Tongue (tissue), 2 donors: Measurements from ENCODE around the gene DZIP1. TPM values are rescaled to one million over a fixed set of nuclear protein-coding genes. Genes with fewer than 3 reads are reported as not detected.

Experiments
- DNase-seq: peaks from one replicate; pipeline ENCODE4 v3.0.0-alpha.2; 2015
- total RNA-seq: library from RNA; depleted of rRNA; stranded (reverse); fragments of >200 nt; gene quantifications from one replicate; pipeline ENCODE4 v1.2.3, GENCODE V29; 2014

Gene DZIP1
- total RNA-seq, 1 donor from 2014 or later: 28.3 TPM

GRCh38 chr13:95643936-95644598, 439 bp downstream of the DZIP1 start:
- peak; percentile 59 for DNase-seq

DNA sequence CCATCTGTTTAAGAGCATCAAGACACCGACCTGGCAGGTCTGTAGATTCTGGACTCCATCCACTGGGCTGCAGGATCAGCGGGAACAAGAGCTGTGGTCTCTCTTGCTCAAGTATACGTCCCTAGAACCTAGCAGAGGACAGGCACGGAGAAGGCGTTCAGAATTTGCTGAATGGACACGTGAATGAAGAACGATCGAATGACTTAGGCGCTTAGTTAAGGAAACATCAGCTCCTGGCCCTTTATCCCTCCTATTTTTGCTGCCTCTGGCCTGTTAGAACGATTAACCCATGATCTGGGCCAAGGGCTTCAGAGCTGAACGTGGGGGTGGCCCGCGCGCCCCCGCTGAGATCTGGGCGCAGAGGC, 953 bp downstream of the DZIP1 start:
- peak; percentile 65 for DNase-seq

- DNase-seq: peak; percentile 9
Observed at GRCh38 chr13:95642999-95643398, 1.5 kb downstream of the DZIP1 start.

GRCh38 chr13:95642028-95642621, 2.4 kb downstream of the DZIP1 start:
- DNase-seq: peak; percentile 57

DNA sequence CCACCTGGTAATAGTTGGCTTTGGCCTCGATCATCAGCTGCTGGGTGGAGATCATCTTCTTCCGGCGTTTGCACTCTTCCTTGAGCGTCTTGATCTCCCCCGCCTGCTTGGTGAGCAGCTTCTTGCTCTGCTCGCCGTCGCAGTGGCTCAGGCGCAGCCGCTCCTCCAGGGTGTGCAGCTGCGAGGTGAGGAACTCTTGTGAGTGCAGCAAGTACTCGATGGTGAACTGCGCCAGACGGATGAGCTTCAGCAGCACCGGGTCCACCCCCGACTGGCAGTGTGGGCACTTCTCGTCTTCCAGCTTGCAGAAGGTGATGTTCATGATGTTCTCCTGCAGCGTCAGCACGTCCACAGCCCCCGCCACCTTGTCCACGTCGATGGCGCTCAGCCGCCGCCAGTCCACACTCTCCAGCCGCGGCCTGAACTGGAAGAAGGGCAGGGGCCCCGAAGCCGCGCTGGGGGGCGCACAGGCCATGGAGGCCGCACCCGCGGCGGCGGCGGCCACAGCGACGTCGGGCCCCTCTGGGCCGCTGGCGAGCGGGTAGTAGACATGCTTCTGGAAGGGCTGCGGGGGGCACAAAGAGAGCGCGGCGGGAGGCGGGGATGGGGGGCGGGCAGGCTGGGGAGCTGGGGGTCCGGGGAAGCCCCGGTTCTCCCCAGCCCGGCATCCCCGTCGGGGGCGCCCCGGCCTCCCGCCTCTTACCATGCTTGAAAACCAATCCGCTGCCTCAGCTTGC, 3.0 kb downstream of the DZIP1 start:
- DNase-seq: peak; percentile 33

GRCh38 chr13:95636853-95637252, 7.7 kb downstream of the DZIP1 start:
- DNase-seq: no peak

GRCh38 chr13:95630593-95630992, 13.9 kb downstream of the DZIP1 start:
- no peak for DNase-seq

- no peak for DNase-seq
Observed at GRCh38 chr13:95629071-95629470, 15.4 kb downstream of the DZIP1 start.

- no peak for DNase-seq
Observed at GRCh38 chr13:95628488-95628887, 16.0 kb downstream of the DZIP1 start.

GRCh38 chr13:95627590-95627989, 16.9 kb downstream of the DZIP1 start:
- DNase-seq: no peak

- DNase-seq: no peak
Observed at GRCh38 chr13:95626768-95627167, 17.7 kb downstream of the DZIP1 start.

DNA sequence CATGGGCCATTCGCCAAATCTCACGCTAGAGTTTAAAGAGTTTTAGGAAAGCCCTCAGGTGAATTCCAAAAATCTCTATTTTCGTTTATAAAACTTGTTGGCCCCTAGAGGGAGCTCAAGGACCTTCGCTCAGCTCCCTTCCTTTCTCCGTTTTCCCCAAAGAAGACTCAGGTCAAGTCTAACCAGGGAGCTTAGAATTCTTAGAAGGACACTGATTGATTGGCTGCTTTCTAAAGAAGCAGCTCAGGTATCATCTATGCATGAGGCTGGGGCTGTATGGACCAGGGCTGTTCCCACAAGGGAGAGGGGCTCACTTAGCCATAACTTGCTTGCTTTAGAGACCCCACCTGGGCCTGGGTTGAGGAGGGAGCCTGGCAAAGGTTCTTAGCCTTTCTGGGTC, 20.5 kb downstream of the DZIP1 start:
- DNase-seq: peak; percentile 77

- DNase-seq: no peak
Observed at GRCh38 chr13:95623141-95623540, 21.4 kb downstream of the DZIP1 start.

DNA sequence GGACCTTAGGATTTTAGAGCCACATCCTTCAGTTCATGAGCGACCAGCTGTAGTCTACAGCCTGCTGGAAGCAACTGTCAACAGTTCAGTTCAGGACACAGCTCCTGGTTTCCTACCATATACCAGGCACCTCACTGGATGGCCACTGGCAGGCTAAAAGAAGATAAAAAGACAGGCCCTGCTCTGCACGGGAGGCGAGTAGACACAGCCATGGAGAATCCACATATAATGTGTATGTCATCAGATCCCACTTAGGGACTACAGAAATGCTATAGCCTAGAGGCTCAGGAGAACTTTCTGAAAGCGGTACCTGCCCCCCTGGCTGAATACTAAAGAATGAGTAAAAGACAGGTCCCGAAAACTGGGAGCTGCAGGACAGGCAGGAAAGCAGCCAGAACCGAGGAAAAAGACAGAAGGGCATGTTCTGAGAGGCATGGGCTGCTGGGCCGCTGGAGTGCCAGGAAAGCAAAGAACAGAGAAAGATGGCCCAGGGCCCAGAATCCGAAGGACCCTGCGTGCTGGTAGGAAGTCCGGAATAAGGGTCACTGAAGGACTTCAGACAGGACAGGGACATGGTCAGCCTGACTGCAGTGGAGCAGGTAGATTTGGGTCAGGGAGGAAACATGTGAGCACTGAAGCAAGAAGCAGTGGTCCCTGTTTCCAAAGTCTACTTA, 23.5 kb downstream of the DZIP1 start:
- DNase-seq: no peak

DNA sequence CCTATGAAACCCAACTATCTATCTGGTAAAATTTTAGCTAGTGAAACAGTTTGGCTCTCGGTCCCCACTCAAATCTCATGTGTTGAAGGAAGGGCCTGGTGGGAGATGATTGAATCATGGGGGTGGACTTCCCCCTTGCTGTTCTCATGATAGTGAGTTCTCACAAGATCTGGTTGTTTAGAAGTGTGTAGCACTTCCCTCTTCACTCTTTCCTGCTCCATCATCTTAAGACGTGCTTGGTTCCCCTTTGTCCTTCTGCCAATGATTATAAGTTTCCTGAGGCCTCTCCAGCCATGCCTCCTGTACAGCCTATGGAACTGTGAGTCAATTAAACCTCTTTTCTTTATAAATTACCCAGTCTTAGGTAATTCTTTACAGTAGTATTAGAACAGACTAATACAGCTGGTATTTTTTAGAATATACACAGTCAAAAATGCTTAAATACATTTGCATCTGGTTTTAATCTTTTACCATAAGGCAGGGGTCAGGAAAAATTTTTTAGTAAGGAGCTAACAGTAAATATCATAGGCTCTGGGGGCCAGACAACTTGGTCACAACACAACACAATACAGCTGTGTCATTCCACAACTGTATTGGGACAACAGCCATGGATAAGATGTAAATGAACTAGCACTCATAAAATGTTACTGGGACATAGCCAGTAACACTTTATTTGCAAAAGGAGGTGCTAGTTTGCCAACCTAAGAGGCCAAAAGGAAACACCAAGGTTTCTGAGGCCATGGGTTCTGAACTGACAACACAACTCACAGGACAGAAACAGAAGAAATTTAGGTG, 24.3 kb downstream of the DZIP1 start:
- DNase-seq: no peak

DNA sequence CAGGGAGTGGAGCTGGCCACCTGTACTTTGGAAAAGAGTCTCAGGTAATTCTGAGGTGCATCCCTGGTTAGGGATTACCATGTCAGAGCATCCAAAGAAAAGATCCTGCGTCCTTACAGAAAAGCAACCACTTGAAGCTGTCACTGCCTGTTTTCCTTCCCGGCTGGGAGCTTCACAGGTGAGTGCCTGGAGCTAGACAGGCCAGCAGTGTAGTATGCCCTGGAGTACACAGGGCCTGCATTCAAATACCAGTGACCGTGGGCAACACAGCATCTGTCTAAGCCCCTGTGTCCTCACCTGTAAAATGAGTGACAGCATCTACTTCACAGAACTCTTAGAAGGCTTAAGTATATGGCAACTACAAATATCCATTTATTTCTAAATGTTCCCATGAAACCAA, 29.0 kb downstream of the DZIP1 start:
- DNase-seq: no peak

GRCh38 chr13:95614641-95615245, 29.8 kb downstream of the DZIP1 start:
- DNase-seq: no peak

- DNase-seq: no peak
Observed at GRCh38 chr13:95608640-95609323, 35.7 kb downstream of the DZIP1 start.

DNA sequence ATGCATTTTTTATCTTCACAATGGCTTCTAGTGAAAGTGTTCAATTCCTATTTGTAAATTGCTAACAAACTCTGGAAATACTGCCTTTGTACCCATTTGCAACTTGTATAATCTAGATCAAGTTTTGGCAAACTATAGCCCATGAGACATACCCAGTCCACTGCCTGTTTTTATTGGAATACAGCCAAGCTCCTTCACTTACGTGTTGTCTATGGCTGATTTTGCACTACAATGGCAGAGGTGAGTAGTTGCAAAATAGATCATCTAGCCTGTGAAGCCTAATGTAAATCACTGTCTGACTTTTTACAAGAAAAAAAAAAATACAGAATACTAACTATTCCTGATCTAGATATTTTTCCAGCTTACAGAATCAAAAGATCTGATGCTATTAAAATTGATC, 37.1 kb downstream of the DZIP1 start:
- no peak for DNase-seq

- no peak for DNase-seq
Observed at GRCh38 chr13:95605448-95606125, 38.9 kb downstream of the DZIP1 start.

DNA sequence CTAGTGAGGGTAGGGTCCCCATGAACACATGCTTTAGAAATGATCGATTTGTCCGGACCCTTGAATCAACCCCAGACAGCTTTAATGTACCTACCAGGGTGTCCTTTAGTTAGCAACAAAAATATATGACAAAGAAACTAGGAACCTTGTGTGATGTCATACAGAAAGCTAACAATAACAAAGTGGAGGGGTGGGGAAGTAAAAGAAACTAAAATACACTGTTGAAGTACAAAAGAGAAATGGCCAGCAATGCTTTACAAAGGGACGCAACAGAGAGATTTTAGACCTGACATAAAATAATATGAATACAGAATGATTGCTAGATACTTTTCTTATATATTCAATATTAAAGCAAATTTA, 40.0 kb downstream of the DZIP1 start:
- DNase-seq: no peak
